Muscle layer of colon (tissue), 2 donors: ENCODE data around the gene RABL2A.
"Not testable (repeated sequence)": the region's sequence is repeated elsewhere in the genome, so short reads cannot be mapped to it uniquely, and the experiment has no call there.

Source experiments
- H3K27ac ChIP-seq: one replicate; pipeline ENCODE4 v1.7.0; 2013; ENCODE audit warnings: low read depth, mild to moderate bottlenecking, low read length, moderate library complexity
- H3K27me3 ChIP-seq, 2 donors: one replicate each; pipeline ENCODE4 v1.7.0; 2013; ENCODE audit warnings: low read length in 2 of 2, mild to moderate bottlenecking in 2 of 2; ENCODE audit not compliant: insufficient read depth in 2 of 2, control insufficient read depth in 1 of 2
- H3K36me3 ChIP-seq: one replicate; pipeline ENCODE4 v1.7.0; 2013; ENCODE audit warnings: mild to moderate bottlenecking, low read length; ENCODE audit not compliant: insufficient read depth
- H3K4me1 ChIP-seq: one replicate; pipeline ENCODE4 v1.7.0; 2013; ENCODE audit warnings: mild to moderate bottlenecking, low read length; ENCODE audit not compliant: insufficient read depth
- H3K4me3 ChIP-seq, 2 donors: one replicate each; pipeline ENCODE4 v1.7.0; 2013; ENCODE audit warnings: low read length in 2 of 2, low read depth in 1 of 2, mild to moderate bottlenecking in 1 of 2, moderate library complexity in 1 of 2
- H3K9ac ChIP-seq: one replicate; pipeline ENCODE4 v1.7.0; 2013; ENCODE audit warnings: low read length
- H3K9me3 ChIP-seq: one replicate; pipeline ENCODE4 v1.7.0; 2013; ENCODE audit warnings: mild to moderate bottlenecking, low read length
- donor health status: abdominal sarcoma.
- donor health status: Adenocarcinoma of cecum.

The RABL2A gene

DNA sequence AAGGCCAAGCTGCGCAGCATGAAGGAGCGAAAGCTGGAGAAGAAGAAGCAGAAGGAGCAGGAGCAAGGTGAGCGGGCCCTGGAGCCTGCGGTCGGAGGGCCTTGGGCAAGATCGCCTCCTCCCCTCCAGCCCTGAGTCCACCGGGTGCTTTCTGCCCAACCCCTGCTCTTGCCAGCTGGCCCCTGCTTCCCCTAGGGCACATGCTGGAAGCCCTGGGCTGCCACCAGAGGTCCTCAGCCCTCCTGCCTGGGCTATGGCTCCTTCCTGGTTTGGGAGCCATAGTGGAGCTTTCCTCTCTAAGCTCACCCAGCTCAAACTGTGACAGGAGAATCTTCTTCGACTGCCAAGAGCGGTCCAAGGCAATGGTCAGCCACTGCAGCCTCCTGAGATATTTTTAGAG lies 29.5 kb upstream of the RABL2A start:
- not testable (repeated sequence) for H3K4me1 ChIP-seq, H3K36me3 ChIP-seq, H3K9ac ChIP-seq, H3K27ac ChIP-seq, H3K9me3 ChIP-seq, H3K4me3 ChIP-seq, H3K27me3 ChIP-seq

DNA sequence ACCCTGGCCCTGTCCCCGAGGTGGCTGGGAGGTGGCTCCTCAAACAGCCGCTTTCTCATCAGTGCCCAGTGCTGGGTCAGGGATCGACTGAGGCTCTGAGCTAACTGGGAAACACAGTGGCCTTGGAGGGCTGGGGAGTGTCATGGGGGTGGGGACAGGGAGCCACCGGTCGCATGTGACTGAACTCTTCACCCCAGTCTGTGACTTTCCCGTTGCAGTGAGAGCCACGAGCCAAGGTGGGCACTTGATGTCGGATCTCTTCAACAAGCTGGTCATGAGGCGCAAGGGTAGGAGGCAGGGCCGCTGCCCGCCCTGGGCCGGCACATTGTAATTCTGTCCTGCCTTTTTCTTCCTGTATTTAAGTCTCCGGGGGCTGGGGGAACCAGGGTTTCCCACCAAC lies 28.9 kb upstream of the RABL2A start:
- not testable (repeated sequence) for H3K9me3 ChIP-seq, H3K4me3 ChIP-seq, H3K4me1 ChIP-seq, H3K9ac ChIP-seq, H3K27me3 ChIP-seq, H3K36me3 ChIP-seq, H3K27ac ChIP-seq

DNA sequence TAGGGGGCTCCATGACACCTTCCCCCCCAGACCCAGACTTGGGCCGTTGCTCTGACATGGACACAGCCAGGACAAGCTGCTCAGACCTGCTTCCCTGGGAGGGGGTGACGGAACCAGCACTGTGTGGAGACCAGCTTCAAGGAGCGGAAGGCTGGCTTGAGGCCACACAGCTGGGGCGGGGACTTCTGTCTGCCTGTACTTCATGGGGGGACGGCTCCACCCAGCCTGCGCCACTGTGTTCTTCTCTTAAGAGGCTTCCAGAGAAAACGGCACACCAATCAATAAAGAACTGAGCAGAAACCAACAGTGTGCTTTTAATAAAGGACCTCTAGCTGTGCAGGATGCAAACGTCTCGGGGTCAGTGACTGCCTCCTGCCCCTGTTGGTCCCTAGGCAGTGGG lies 28.3 kb upstream of the RABL2A start:
- not testable (repeated sequence) for H3K4me1 ChIP-seq, H3K4me3 ChIP-seq, H3K27me3 ChIP-seq, H3K9ac ChIP-seq, H3K27ac ChIP-seq, H3K36me3 ChIP-seq, H3K9me3 ChIP-seq

DNA sequence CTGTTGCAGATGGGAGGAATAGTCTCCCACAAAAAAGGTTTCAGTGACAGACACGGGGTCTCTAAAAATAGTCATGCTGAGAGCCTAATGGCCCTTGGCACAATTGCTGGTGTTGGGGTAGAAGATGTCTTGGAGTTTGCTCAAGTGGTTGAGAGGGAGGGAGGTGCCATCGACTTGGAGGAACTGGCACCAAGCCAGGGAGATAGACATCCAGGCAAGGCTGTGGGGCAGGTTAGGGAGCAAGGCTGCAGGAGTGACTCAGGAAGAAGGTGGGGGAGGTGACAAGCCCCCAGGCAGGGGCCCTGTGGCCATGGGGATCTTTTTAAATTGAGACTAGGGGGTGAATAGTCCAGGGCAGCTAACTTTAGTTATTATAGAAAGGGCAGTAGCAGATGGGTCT lies 27.9 kb upstream of the RABL2A start:
- H3K36me3 ChIP-seq, H3K9ac ChIP-seq, H3K27ac ChIP-seq, H3K27me3 ChIP-seq, H3K4me3 ChIP-seq, H3K9me3 ChIP-seq, H3K4me1 ChIP-seq: not testable (repeated sequence)

DNA sequence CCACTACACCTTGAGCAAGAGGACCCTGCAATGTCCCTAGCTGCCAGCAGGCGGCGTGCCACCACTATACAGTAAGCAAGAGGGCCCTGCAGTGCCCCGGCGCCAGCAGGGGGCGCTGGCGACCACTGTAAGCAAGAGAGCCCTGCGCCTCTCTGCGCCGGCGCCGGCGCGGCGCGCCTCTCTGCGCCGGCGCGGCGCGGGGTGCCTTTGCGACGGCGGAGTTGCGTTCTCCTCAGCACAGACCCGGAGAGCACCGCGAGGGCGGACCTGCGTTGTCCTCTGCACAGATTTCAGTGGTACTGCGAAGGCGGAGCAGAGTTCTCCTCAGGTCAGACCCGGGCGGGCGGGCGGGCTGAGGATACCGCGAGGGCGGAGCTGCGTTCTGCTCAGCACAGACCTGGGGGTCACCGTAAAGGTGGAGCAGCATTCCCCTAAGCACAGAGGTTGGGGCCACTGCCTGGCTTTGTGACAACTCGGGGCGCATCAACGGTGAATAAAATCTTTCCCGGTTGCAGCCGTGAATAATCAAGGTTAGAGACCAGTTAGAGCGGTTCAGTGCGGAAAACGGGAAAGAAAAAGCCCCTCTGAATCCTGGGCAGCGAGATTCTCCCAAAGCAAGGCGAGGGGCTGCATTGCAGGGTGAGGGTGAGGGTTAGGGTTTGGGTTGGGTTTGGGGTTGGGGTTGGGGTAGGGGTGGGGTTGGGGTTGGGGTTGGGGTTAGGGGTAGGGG lies 24.9 kb upstream of the RABL2A start:
- not testable (repeated sequence) for H3K9ac ChIP-seq, H3K4me1 ChIP-seq, H3K27ac ChIP-seq, H3K4me3 ChIP-seq, H3K27me3 ChIP-seq, H3K9me3 ChIP-seq, H3K36me3 ChIP-seq

DNA sequence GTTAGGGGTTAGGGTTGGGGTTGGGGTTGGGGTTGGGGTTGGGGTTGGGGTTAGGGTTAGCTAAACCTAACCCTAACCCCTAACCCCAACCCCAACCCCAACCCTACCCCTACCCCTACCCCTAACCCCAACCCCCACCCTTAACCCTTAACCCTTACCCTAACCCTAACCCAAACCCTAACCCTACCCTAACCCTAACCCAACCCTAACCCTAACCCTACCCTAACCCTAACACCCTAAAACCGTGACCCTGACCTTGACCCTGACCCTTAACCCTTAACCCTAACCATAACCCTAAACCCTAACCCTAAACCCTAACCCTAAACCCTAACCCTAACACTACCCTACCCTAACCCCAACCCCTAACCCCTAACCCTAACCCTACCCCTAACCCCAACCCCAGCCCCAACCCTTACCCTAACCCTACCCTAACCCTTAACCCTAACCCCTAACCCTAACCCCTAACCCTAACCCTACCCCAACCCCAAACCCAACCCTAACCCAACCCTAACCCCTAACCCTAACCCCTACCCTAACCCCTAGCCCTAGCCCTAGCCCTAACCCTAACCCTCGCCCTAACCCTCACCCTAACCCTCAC lies 24.1 kb upstream of the RABL2A start:
- no peaks in the 10 kb centered on the region for H3K9me3 ChIP-seq
- H3K9ac ChIP-seq = no peak overlapping the region
- H3K36me3 ChIP-seq = no peaks in the 10 kb centered on the region
- peak overlapping the region; percentile 75 for H3K27ac ChIP-seq
- H3K4me3 ChIP-seq = peak overlapping the region; percentile 21 to 53
- H3K4me1 ChIP-seq = no peaks in the 10 kb centered on the region
- no peaks in the 10 kb centered on the region for H3K27me3 ChIP-seq

DNA sequence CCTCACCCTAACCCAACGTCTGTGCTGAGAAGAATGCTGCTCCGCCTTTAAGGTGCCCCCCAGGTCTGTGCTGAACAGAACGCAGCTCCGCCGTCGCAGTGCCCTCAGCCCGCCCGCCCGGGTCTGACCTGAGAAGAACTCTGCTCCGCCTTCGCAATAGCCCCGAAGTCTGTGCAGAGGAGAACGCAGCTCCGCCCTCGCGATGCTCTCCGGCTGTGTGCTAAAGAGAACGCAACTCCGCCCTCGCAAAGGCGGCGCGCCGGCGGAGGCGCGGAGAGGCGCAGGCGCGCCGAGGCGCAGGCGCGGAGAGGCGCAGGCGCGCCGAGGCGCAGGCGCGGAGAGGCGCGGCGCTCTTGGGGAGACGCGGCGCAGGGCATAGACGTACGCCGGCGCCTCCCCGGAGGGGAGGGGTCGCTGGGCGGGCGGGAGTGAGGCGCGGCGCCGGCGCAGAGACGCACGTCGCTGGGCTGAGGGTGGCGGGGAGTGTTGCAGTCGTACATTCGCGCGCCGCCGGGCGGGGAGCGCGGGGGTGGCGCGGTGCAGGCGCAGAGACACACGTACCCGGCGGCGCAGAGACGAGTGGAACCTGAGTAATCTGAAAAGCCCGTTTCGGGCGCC lies 23.5 kb upstream of the RABL2A start:
- H3K27me3 ChIP-seq, H3K36me3 ChIP-seq, H3K9me3 ChIP-seq, H3K9ac ChIP-seq, H3K4me1 ChIP-seq: not testable (repeated sequence)
- Histone ChIP-seq H3K4me3 (peak overlapping the region; percentile 47 to 53), H3K27ac (peak overlapping the region; percentile 75)

DNA sequence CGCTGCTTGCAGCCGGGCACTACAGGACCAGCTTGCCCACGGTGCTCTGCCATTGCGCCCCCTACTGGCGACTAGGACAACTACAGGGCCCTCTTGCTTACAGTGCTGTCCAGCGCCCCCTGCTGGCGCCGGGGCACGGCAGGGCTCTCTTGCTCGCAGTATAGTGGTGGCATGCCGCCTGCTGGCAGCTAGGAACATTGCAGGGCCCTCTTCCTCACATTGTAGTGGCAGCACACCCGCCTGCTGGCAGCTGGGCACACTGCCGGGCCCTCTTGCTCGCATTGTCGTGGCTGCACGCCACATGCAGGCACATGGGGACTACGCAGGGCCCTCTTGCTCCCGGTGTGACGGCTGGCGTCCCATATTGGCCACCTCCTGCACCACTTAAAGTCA lies 23.0 kb upstream of the RABL2A start:
- H3K9ac ChIP-seq, H3K4me1 ChIP-seq: not testable (repeated sequence)

DNA sequence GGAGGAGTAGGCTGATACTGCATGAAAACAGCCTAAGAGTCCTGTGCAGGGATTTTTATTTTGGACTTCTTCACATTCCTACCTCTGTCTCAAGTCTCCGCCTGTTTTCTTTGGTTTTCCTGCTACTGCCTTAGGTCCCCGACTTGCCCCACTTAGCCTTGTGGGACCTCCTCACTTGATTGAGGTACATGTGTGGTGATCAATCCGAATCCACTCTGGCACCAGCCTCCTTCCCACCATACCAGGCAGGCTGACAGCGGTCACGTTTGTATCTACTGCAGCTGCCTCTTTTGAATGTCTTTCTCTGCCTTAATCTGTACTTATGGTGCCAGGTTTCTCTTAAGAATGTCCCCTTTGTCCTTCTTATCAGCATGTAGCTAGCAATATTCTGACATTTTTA lies 22.4 kb upstream of the RABL2A start:
- not testable (repeated sequence) for H3K4me1 ChIP-seq, H3K9ac ChIP-seq, H3K9me3 ChIP-seq, H3K27ac ChIP-seq, H3K4me3 ChIP-seq, H3K27me3 ChIP-seq, H3K36me3 ChIP-seq

More for the DNA sequence above, 23.0 kb upstream of the RABL2A start:
- not testable (repeated sequence) for H3K36me3 ChIP-seq, H3K27me3 ChIP-seq, H3K27ac ChIP-seq, H3K9me3 ChIP-seq
- peak overlapping the region in 1 of 2 donors; percentile 47 for H3K4me3 ChIP-seq

DNA sequence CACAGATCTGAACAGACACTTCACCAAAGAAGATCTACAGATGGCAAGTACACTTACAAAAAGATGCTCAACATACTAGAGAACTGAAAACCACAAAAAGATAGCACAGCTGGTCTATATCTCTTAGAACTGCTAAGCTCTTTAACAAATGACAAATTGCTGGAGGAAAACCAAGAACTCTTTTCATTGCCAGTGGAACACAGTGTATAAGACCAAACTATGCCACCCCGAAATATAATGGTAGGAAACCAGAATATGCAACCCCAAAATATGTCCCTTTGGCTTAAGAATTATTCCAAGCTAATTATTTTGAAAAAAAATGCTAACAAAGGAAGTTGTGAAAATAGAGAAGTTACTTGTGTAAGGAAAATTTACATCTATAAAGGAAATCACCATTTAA lies 21.0 kb upstream of the RABL2A start:
- H3K27me3 ChIP-seq, H3K4me1 ChIP-seq, H3K4me3 ChIP-seq, H3K9me3 ChIP-seq, H3K9ac ChIP-seq, H3K36me3 ChIP-seq, H3K27ac ChIP-seq: not testable (repeated sequence)

DNA sequence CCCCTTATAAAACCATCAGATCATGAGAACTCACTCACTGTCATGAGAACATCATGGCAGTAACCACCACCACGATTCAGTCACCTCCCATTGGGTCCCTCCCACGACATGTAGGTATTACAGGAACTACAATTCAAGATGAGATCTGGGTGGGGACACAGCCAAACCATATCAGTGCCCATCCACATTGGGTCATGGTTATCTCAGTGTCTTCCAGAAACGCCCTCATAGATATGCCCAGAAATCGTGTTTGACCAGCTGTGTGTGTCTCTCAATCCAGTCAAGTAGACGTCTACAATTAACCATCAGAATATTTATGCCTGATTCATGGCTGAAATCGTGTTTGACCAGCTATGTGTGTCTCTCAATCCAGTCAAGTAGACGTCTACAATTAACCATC lies 17.2 kb upstream of the RABL2A start:
- H3K36me3 ChIP-seq, H3K27ac ChIP-seq, H3K4me1 ChIP-seq, H3K9ac ChIP-seq, H3K9me3 ChIP-seq, H3K4me3 ChIP-seq, H3K27me3 ChIP-seq: not testable (repeated sequence)

DNA sequence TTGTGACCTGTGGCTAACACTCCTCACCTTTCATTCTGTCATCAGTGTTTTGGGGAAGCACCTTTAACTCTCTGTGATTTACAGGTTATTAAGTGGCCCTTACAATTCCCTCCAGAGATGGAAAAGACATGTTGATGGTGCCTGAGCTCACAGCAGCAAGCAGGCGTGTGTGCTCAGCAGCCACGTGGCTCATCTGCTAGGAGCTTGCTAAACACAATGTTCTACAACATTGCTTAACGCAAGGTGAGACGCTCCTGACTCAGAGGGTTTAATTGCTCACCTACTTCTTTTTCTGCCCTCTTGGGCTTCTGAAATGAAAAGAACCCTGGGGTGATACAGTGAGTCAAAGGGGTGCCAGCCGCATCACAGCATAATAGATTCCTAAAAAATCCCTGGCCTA lies 6.1 kb upstream of the RABL2A start:
- not testable (repeated sequence) for H3K9ac ChIP-seq, H3K27me3 ChIP-seq, H3K36me3 ChIP-seq, H3K4me3 ChIP-seq, H3K27ac ChIP-seq, H3K9me3 ChIP-seq, H3K4me1 ChIP-seq
